Esophagus squamous epithelium (tissue), 5 donors: Measurements from ENCODE around the gene MAP2K6. TPM values are rescaled to one million over a fixed set of nuclear protein-coding genes. Genes with fewer than 3 reads are reported as not detected.

Source experiments
- DNase-seq: peaks from one replicate; lab custom pipeline; 2025; lab: John Stamatoyannopoulos, UW
- H3K27ac ChIP-seq, 4 donors: fragments of 200-600 bp; sonication (generic); one replicate each; pipeline ENCODE4 v1.5.1; 2016 to 2019; ENCODE audit warnings: mild to moderate bottlenecking in 1 of 4
- H3K27me3 ChIP-seq, 4 donors: fragments of 200-600 bp; sonication (generic); 1 replicate in 3 of 4; 2 replicates in 1 of 4; pipeline versions ENCODE4 v1.5.1 to v1.6.0; 2017 to 2021; ENCODE audit warnings: antibody characterized with exemption in 1 of 4
- H3K36me3 ChIP-seq, 3 donors: fragments of 200-600 bp; sonication (generic); one replicate each; pipeline ENCODE4 v1.5.1; 2016 to 2019
- H3K4me1 ChIP-seq, 3 donors: fragments of 200-600 bp; sonication (generic); one replicate each; pipeline ENCODE4 v1.5.1; 2017 to 2019
- H3K4me3 ChIP-seq, 4 donors: fragments of 200-600 bp; sonication (generic); 1 replicate in 3 of 4; 2 replicates in 1 of 4; pipeline ENCODE4 v1.5.1; 2016 to 2019; ENCODE audit warnings: mild to moderate bottlenecking in 2 of 4, moderate library complexity in 1 of 4
- H3K9me3 ChIP-seq, 3 donors: fragments of 200-600 bp; sonication (generic); one replicate each; pipeline ENCODE4 v1.5.1; 2016 to 2019
- CTCF ChIP-seq, 6 experiments: fragments of 450-650 bp in 4 of 6; fragments of 200-600 bp in 2 of 6; sonication (generic) in 2 of 6; IDR thresholded peaks; one replicate each; pipeline ENCODE4 v1.5.1; 2016 to 2019; ENCODE audit warnings: antibody characterized with exemption in 6 of 6, mild to moderate bottlenecking in 4 of 6, moderate library complexity in 4 of 6
- POLR2A ChIP-seq, 4 donors: fragments of 450-650 bp; IDR thresholded peaks; one replicate each; pipeline ENCODE4 v1.6.1; 2017; ENCODE audit warnings: antibody characterized with exemption in 4 of 4, mild to moderate bottlenecking in 4 of 4, moderate library complexity in 3 of 4
- WGBS, 2 donors: methylation state at CpG; one replicate each; pipeline ENCODE4 v1.1.5; 2018; 5-methylcytosine and 5-hydroxymethylcytosine counted together
- intact Hi-C: fragments of 100-400 bp; cut with DNase I; formaldehyde crosslinking; loops from one replicate; pipeline ENCODE4 v1.15.0; 2022
- total RNA-seq, 4 donors: library from RNA; depleted of rRNA; stranded (reverse); fragments of >200 nt; gene quantifications; one replicate each; pipeline ENCODE4 v1.1.0, GENCODE V29; 2016
- donor health status: DM: yes; HTN: yes; CAD: no.

Gene MAP2K6
- total RNA-seq, 4 donors from 2014 or later, result 1.5 to 15.0 (median 2.5) TPM

DNA sequence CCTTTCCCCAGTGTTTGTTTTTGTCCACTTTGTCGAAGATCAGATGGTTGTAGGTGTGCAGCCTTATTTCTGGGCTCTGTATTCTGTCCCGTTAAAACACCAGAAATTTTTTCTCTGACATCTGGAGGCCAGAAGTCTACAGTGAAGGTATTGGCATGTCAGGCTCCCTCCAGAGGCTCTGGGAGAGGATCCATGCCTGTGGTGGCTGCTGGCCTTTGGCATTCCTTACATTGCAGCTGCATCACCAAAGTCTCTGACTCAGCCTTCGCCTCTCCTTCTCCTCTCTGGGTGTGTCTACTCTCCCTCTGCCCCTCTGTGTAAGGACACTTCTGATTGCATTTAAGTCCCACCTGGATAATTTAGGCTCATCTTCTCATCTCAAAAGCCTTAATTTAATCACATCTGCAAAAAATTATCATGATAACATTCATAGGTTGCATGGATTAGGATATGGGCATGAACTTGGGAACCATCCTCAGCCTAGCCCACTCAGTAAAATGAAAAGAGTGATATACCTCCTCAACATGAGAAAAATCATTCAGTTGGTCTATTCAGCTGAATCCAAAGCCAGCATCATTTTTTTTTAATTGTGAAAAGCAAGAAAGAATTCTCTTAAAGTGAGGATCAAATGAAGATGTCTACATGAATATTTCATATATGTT lies 78.0 kb downstream of the MAP2K6 start:
- no peak for TF ChIP-seq POLR2A (IDR thresholded peaks at IDR 0.05)
- WGBS, 2 donors, result 65 to 69% methylated on average over 3 of the region's 3 CpGs
- Histone ChIP-seq H3K9me3 (no peaks in the 10 kb centered on the region), H3K4me3 (no peak overlapping the region), H3K27me3 (no peaks in the 10 kb centered on the region), H3K36me3 (no peaks in the 10 kb centered on the region), H3K4me1 (no peaks in the 10 kb centered on the region), H3K27ac (no peak overlapping the region)
- no peak for DNase-seq
- intact Hi-C loops, result no loop called here

DNA sequence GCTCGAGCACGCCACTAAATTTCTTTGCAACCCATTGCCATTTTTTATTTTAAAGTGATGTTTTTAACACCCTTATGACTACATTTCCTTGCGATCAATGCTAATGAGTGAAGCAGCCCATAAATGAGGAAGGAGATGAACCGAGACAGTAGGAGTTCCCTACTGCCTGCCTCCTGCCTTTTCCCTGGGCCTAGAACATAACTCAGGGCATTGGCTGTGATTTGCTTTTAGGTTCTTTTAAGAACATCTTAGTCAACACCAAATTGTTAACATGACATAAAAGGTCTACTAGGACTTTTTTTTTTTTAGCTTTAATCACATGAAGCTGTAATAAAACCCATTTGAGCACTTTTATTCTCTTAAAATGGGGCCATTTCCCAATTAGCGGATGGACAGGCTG lies 81.3 kb downstream of the MAP2K6 start:
- 87 to 90% methylated on average over 5 of the region's 5 CpGs for WGBS, 2 donors
- TF ChIP-seq CTCF (IDR thresholded peaks at IDR 0.05) (no peak), POLR2A (IDR thresholded peaks at IDR 0.05) (no peak)

DNA sequence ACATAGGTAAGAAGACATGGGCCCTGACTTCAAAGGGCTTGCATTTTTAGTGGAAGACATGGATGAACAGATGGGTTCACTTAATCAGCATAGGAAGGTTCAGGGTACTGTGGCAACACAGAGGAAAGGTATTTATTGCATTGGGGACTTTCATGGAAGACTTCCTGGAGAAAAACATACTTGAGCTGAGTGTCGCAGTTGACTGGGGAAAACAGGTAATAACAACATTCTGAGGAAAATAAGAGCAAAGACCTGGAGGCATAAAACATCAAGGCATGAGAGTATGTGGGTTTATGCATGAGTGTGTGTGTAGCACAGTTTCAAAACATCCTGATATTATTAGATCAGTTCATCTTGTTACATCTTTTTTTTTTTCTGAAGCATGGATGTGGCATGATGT lies 82.7 kb downstream of the MAP2K6 start:
- no peaks in the 10 kb centered on the region for H3K27me3 ChIP-seq
- no peak for DNase-seq
- WGBS, 2 donors, result 100% methylated on average over 1 of the region's 1 CpG
- TF ChIP-seq POLR2A (IDR thresholded peaks at IDR 0.05) (no peak), CTCF (IDR thresholded peaks at IDR 0.05) (no peak)
- H3K27ac ChIP-seq, result no peak overlapping the region
- intact Hi-C loops, result no loop called here
- no peaks in the 10 kb centered on the region for H3K9me3 ChIP-seq
- peaks cover 8 to 24% (median 16%) of the 10 kb centered on the region in 3 donors for H3K4me1 ChIP-seq
- no peaks in the 10 kb centered on the region for H3K36me3 ChIP-seq
- H3K4me3 ChIP-seq, result no peak overlapping the region

More for the DNA sequence above, 81.3 kb downstream of the MAP2K6 start:
- intact Hi-C loops, result no loop called here
- Histone ChIP-seq H3K4me3 (no peak overlapping the region), H3K9me3 (no peaks in the 10 kb centered on the region), H3K27me3 (no peaks in the 10 kb centered on the region), H3K27ac (no peak overlapping the region), H3K36me3 (no peaks in the 10 kb centered on the region), H3K4me1 (peaks cover under 1 to 10% (median 3%) of the 10 kb centered on the region in 3 donors)
- no peak for DNase-seq

- Histone ChIP-seq H3K4me1 (peaks cover 8 to 41% (median 21%) of the 10 kb centered on the region in 3 donors), H3K9me3 (no peaks in the 10 kb centered on the region), H3K27me3 (no peaks in the 10 kb centered on the region), H3K4me3 (no peak overlapping the region), H3K36me3 (no peaks in the 10 kb centered on the region), H3K27ac (no peak overlapping the region)
- TF ChIP-seq CTCF (IDR thresholded peaks at IDR 0.05), result no peak
- no peak for TF ChIP-seq POLR2A (IDR thresholded peaks at IDR 0.05)
- no peak for DNase-seq
- 82 to 86% methylated on average over 3 of the region's 3 CpGs for WGBS, 2 donors
- intact Hi-C loops, result no loop called here
These were observed 84.8 kb downstream of the MAP2K6 start for GRCh38 chr17:69499318-69499717.

- no peak for DNase-seq
- H3K27ac ChIP-seq, result peak overlapping the region; percentile 40 to 71 (median 56)
- H3K27me3 ChIP-seq, result no peaks in the 10 kb centered on the region
- H3K9me3 ChIP-seq, result no peaks in the 10 kb centered on the region
- TF ChIP-seq POLR2A (IDR thresholded peaks at IDR 0.05), result no peak
- TF ChIP-seq CTCF (IDR thresholded peaks at IDR 0.05), result no peak
- H3K4me3 ChIP-seq, result peak overlapping the region in 2 of 4 donors; percentile 12 to 40
- H3K36me3 ChIP-seq, result no peaks in the 10 kb centered on the region
- WGBS, 2 donors, result 26 to 32% methylated on average over 9 of the region's 9 CpGs
- H3K4me1 ChIP-seq, result peaks cover 8 to 50% (median 21%) of the 10 kb centered on the region in 3 donors
- intact Hi-C loops, result no loop called here
These were observed 86.5 kb downstream of the MAP2K6 start for GRCh38 chr17:69500911-69501429.
